ENCODE results near the gene CENPP. TPM values are rescaled to one million over a fixed set of nuclear protein-coding genes. Genes with fewer than 3 reads are reported as not detected.

CENPP gene
- total RNA-seq, 1 experiment from 2014 or later = 8.3 TPM

GRCh38 chr9:92480291-92480771 lies 154.6 kb downstream of the CENPP start:
- intact Hi-C loops (cut with micrococcal nuclease) = no loop called here
- ATAC-seq = peak; percentile 61

GRCh38 chr9:92480986-92481633 lies 155.4 kb downstream of the CENPP start:
- no TSS peak for BruUV-seq (replicated peaks)
- H3K9me3 ChIP-seq (ENCODE audit: low read length) = no peaks in the 10 kb centered on the region
- H3K4me2 ChIP-seq (ENCODE audit: low read length) = peak overlapping the region; percentile 36
- no peaks in the 10 kb centered on the region for H3K36me3 ChIP-seq (ENCODE audit: low read depth, low read length)
- peak; percentile 48 for DNase-seq
- no peaks in the 10 kb centered on the region for H3K79me2 ChIP-seq (ENCODE audit: low read length)
- H2AFZ ChIP-seq (ENCODE audit: low read length) = peak overlapping the region; percentile 7; the same call in 1 of the 2 replicates
- TF ChIP-seq, protein P1, sequence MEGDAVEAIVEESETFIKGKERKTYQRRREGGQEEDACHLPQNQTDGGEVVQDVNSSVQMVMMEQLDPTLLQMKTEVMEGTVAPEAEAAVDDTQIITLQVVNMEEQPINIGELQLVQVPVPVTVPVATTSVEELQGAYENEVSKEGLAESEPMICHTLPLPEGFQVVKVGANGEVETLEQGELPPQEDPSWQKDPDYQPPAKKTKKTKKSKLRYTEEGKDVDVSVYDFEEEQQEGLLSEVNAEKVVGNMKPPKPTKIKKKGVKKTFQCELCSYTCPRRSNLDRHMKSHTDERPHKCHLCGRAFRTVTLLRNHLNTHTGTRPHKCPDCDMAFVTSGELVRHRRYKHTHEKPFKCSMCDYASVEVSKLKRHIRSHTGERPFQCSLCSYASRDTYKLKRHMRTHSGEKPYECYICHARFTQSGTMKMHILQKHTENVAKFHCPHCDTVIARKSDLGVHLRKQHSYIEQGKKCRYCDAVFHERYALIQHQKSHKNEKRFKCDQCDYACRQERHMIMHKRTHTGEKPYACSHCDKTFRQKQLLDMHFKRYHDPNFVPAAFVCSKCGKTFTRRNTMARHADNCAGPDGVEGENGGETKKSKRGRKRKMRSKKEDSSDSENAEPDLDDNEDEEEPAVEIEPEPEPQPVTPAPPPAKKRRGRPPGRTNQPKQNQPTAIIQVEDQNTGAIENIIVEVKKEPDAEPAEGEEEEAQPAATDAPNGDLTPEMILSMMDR (conservative IDR thresholded peaks at IDR 0.05; ENCODE audit: low read depth, low read length) = no peak
- no peak for TF ChIP-seq EZH2 (IDR thresholded peaks at IDR 0.05; ENCODE audit: low read length, unreplicated experiment)
- no peak for TF ChIP-seq EZH2phosphoT487 (IDR thresholded peaks at IDR 0.05; ENCODE audit: borderline replicate concordance, low read length)
- H3K27ac ChIP-seq (ENCODE audit: low read length) = peak overlapping the region; percentile 10; the same call in 1 of the 2 replicates
- H3F3A ChIP-seq (ENCODE audit: low read length, unreplicated experiment) = no peaks in the 10 kb centered on the region
- peak; percentile 83 for ATAC-seq
- intact Hi-C loops (cut with micrococcal nuclease) = no loop called here
- no peaks in the 10 kb centered on the region for H4K20me1 ChIP-seq (ENCODE audit: low read length)
- no peak overlapping the region for H3K9ac ChIP-seq (ENCODE audit: low read length)
- no peaks in the 10 kb centered on the region for H3K27me3 ChIP-seq (ENCODE audit: low read length)
- H3K9me2 ChIP-seq (replicated peaks; ENCODE audit: low read length) = no peaks in the 10 kb centered on the region
- H3K4me1 ChIP-seq (ENCODE audit: insufficient read depth, low read length) = peaks cover 25% of the 10 kb centered on the region
- CTCF ChIA-PET = no interaction called here
- H3K4me3 ChIP-seq (ENCODE audit: low read length) = no peak overlapping the region; the same call in 1 of the 2 replicates
- POLR2A ChIA-PET (ENCODE audit: unreplicated experiment) = no interaction called here

More at GRCh38 chr9:92480291-92480771, 154.6 kb downstream of the CENPP start:
- TF ChIP-seq, protein P1 (conservative IDR thresholded peaks at IDR 0.05; ENCODE audit: low read depth, low read length) = no peak
- TF ChIP-seq EZH2phosphoT487 (IDR thresholded peaks at IDR 0.05; ENCODE audit: borderline replicate concordance, low read length) (no peak), EZH2 (IDR thresholded peaks at IDR 0.05; ENCODE audit: low read length, unreplicated experiment) (no peak)
- Histone ChIP-seq H3K9me3 (ENCODE audit: low read length) (no peaks in the 10 kb centered on the region), H3F3A (ENCODE audit: low read length, unreplicated experiment) (no peaks in the 10 kb centered on the region), H3K9me2 (replicated peaks; ENCODE audit: low read length) (no peaks in the 10 kb centered on the region), H2AFZ (ENCODE audit: low read length) (no peak overlapping the region), H3K9ac (ENCODE audit: low read length) (no peak overlapping the region), H3K27me3 (ENCODE audit: low read length) (no peaks in the 10 kb centered on the region), H3K36me3 (ENCODE audit: low read depth, low read length) (no peaks in the 10 kb centered on the region), H4K20me1 (ENCODE audit: low read length) (no peaks in the 10 kb centered on the region), H3K4me1 (ENCODE audit: insufficient read depth, low read length) (peaks cover 25% of the 10 kb centered on the region), H3K79me2 (ENCODE audit: low read length) (no peaks in the 10 kb centered on the region), H3K4me3 (ENCODE audit: low read length) (no peak overlapping the region), H3K4me2 (ENCODE audit: low read length) (peak overlapping the region; percentile 36; the same call in 1 of the 2 replicates), H3K27ac (ENCODE audit: low read length) (no peak overlapping the region)
- peak; percentile 28 for DNase-seq
- POLR2A ChIA-PET (ENCODE audit: unreplicated experiment) = no interaction called here
- CTCF ChIA-PET = no interaction called here
- no TSS peak for BruUV-seq (replicated peaks)

DNA sequence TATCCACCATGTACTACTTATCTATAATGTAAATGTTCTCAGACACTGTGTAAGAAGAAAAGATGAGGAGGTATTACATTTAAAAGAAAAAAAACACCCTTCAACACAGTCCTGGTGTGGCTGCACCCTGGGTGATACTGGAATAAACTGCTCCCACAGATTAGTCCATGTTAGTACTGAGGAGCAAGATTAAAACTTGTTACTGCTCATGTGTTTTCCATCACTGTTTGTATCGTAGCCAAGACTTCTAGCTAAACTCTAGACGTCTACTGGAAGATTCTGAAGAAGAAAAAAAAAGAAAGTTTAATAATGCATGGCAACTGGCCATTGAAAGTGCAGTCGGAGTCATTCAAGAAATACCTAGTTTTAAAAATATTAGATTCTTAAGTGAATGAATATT lies 156.6 kb downstream of the CENPP start, which contains the start of gene ASPN:
Gene ASPN (minus strand): TSS at position 178 of the 400 bp plus-strand sequence.
- Histone ChIP-seq H3K4me1 (ENCODE audit: insufficient read depth, low read length) (peaks cover 25% of the 10 kb centered on the region), H3K4me2 (ENCODE audit: low read length) (peak within 1 kb of the TSS; percentile 36), H3K27ac (ENCODE audit: low read length) (no peak within 1 kb of the TSS), H3K4me3 (ENCODE audit: low read length) (no peak within 1 kb of the TSS; the same call in 1 of the 2 replicates), H3K9me2 (replicated peaks; ENCODE audit: low read length) (no peaks in the 10 kb centered on the region), H3K36me3 (ENCODE audit: low read depth, low read length) (no peaks in the 10 kb centered on the region), H3K9me3 (ENCODE audit: low read length) (no peaks in the 10 kb centered on the region), H2AFZ (ENCODE audit: low read length) (no peak within 1 kb of the TSS), H3K9ac (ENCODE audit: low read length) (no peak within 1 kb of the TSS), H4K20me1 (ENCODE audit: low read length) (no peaks in the 10 kb centered on the region), H3K27me3 (ENCODE audit: low read length) (no peaks in the 10 kb centered on the region), H3F3A (ENCODE audit: low read length, unreplicated experiment) (no peaks in the 10 kb centered on the region), H3K79me2 (ENCODE audit: low read length) (no peaks in the 10 kb centered on the region)
- no peak for DNase-seq
- no peak for TF ChIP-seq EZH2phosphoT487 (IDR thresholded peaks at IDR 0.05; ENCODE audit: borderline replicate concordance, low read length)
- TF ChIP-seq, protein P1 (conservative IDR thresholded peaks at IDR 0.05; ENCODE audit: low read depth, low read length) = no peak
- CTCF ChIA-PET = no interaction called here
- intact Hi-C loops (cut with micrococcal nuclease) = no loop called here
- BruUV-seq (replicated peaks) = no TSS peak
- POLR2A ChIA-PET (ENCODE audit: unreplicated experiment) = no interaction called here
- no peak for ATAC-seq

Data from PC-3 (cell line).